HepG2 (cell line): ENCODE data around the gene GGPS1. TPM values are rescaled to one million over a fixed set of nuclear protein-coding genes. Genes with fewer than 3 reads are reported as not detected.

Source experiments
- ATAC-seq: fragments of 200-7000 bp; cut with Tn5 transposase; 3 replicates; pipeline ENCODE4 v1.9.1; 2020; ENCODE audit warnings: mild to moderate bottlenecking, moderate library complexity
- BruUV-seq: library from RNA; stranded (reverse); fragments of 400-500 nt; replicated peaks from 2 replicates; lab custom pipeline; 2021; lab: Mats Ljungman, UMichigan
- CTCF ChIA-PET: fragments of 300-600 bp; formaldehyde crosslinking; extraction: SDS; loops from one replicate; lab custom pipeline; 2021; ENCODE audit warnings: low total read pairs, inconsistent platforms, low intra/inter-chr PET ratio; lab: Yijun Ruan, JAX
- POLR2A ChIA-PET: fragments of 350-600 bp; sonication (Branson Sonifier 250); formaldehyde crosslinking; loops from one replicate; lab custom pipeline; 2020; ENCODE audit warnings: antibody characterized with exemption, inconsistent platforms; lab: Yijun Ruan, JAX
- DNase-seq: peaks from one replicate; pipeline ENCODE4 v3.0.0-alpha.2; 2015; ENCODE audit warnings: low spot score
- FAIRE-seq: peaks from 3 replicates; lab custom pipeline; 2011; peaks lifted over from hg19 to GRCh38; lab: Jason Lieb, UNC
- H2AFZ ChIP-seq: one replicate; pipeline ENCODE4 v1.6.1; 2011; ENCODE audit warnings: low read length, inconsistent platforms
- H3K27ac ChIP-seq: fragments of 300-600 bp; 3 replicates; pipeline ENCODE4 v1.8.0; 2011; ENCODE audit warnings: mixed run types, mild to moderate bottlenecking, mixed read lengths, low read length, inconsistent platforms; ENCODE audit not compliant: insufficient read depth; ENCODE audit errors: extremely low read length
- H3K27me3 ChIP-seq, 2 experiments: fragments of 200-600 bp in 1 of 2; 2 replicates in 1 of 2; 3 replicates in 1 of 2; pipeline versions ENCODE4 v1.6.0 to v1.8.0; 2011; ENCODE audit warnings: low read length in 2 of 2, mild to moderate bottlenecking in 2 of 2, moderate library complexity in 2 of 2, inconsistent platforms in 1 of 2; ENCODE audit not compliant: insufficient read depth in 2 of 2, control insufficient read depth in 1 of 2
- H3K36me3 ChIP-seq, 2 experiments: fragments of 200-600 bp in 1 of 2; replicated peaks in 1 of 2; 2 replicates in 1 of 2; 3 replicates in 1 of 2; pipeline versions ENCODE4 v1.5.1 to v1.8.0; 2011; ENCODE audit warnings: low read length in 2 of 2, inconsistent platforms in 1 of 2; ENCODE audit not compliant: insufficient read depth in 2 of 2, control insufficient read depth in 1 of 2
- H3K4me1 ChIP-seq: 2 replicates; pipeline ENCODE4 v1.5.1; 2012; ENCODE audit warnings: low read length, inconsistent platforms; ENCODE audit not compliant: insufficient read depth
- H3K4me2 ChIP-seq: 2 replicates; pipeline ENCODE4 v1.6.0; 2011; ENCODE audit warnings: low read depth, low read length, inconsistent platforms
- H3K4me3 ChIP-seq, 3 experiments: fragments of 200-600 bp in 1 of 3; sonication (generic), shearing (Covaris generic) in 1 of 3; replicated peaks in 1 of 3; 2 replicates each; pipeline ENCODE4 v1.5.1; 2011 to 2016; ENCODE audit warnings: low read length in 3 of 3, inconsistent platforms in 2 of 3, low read depth in 2 of 3, mild to moderate bottlenecking in 2 of 3, control low read depth in 1 of 3, mixed read lengths in 1 of 3; ENCODE audit not compliant: insufficient read depth in 1 of 3
- H3K79me2 ChIP-seq: one replicate; pipeline ENCODE4 v1.6.1; 2011; ENCODE audit warnings: low read length, inconsistent platforms; ENCODE audit not compliant: insufficient read depth
- H3K9ac ChIP-seq: 2 replicates; pipeline ENCODE4 v1.6.0; 2011; ENCODE audit warnings: mild to moderate bottlenecking, low read depth, low read length, inconsistent platforms; ENCODE audit not compliant: insufficient read depth
- H3K9me3 ChIP-seq: 2 replicates; pipeline ENCODE4 v1.5.1; 2012; ENCODE audit warnings: mild to moderate bottlenecking, low read length
- H4K20me1 ChIP-seq: 2 replicates; pipeline ENCODE4 v1.6.0; 2011; ENCODE audit warnings: inconsistent platforms, mild to moderate bottlenecking, low read length, moderate library complexity; ENCODE audit not compliant: insufficient read depth
- AKAP8 ChIP-seq: sonication (generic); formaldehyde crosslinking; IDR thresholded peaks from 2 replicates; pipeline ENCODE4 v1.5.1; 2020; ENCODE audit warnings: mild to moderate bottlenecking, missing genetic modification reagents
- BRD4 ChIP-seq: sonication (generic); formaldehyde crosslinking; IDR thresholded peaks from 2 replicates; pipeline ENCODE4 v1.4.0; 2020; ENCODE audit warnings: missing genetic modification reagents
- CEBPG ChIP-seq: IDR thresholded peaks from 2 replicates; pipeline ENCODE4 v1.6.1; 2016
- MAFG ChIP-seq: sonication (generic); formaldehyde crosslinking; IDR thresholded peaks from 2 replicates; pipeline ENCODE4 v1.5.1; 2020; ENCODE audit warnings: mild to moderate bottlenecking, missing genetic modification reagents
- NFATC3 ChIP-seq: sonication (generic); formaldehyde crosslinking; IDR thresholded peaks from 2 replicates; pipeline ENCODE4 v1.5.1; 2020; ENCODE audit warnings: mild to moderate bottlenecking, missing genetic modification reagents
- NFIB ChIP-seq: sonication (generic); formaldehyde crosslinking; IDR thresholded peaks from 2 replicates; pipeline ENCODE4 v1.9.0; 2021; ENCODE audit warnings: missing genetic modification reagents, mild to moderate bottlenecking, borderline replicate concordance
- ZNF792 ChIP-seq: IDR thresholded peaks from 2 replicates; pipeline ENCODE4 v1.6.1; 2016
- WGBS: methylation state at CpG from one replicate; pipeline ENCODE4 v1.1.6; 2017; ENCODE audit warnings: low lambda C conversion rate; 5-methylcytosine and 5-hydroxymethylcytosine counted together
- in situ Hi-C: cut with HindIII; loops from 2 replicates; pipeline ENCODE4 v1.10.0; 2017; ENCODE audit warnings: low pct_unique_long_range_greater_than_20kb; ENCODE audit not compliant: extremely low pct_ligation_motif_present
- intact Hi-C: fragments of 100-400 bp; cut with micrococcal nuclease; formaldehyde crosslinking; loops from one replicate; pipeline ENCODE4 v1.10.0; 2022; ENCODE audit not compliant: unreplicated experiment
- polyA plus RNA-seq, 8 experiments: library from polyadenylated mRNA; depleted of rRNA in 3 of 8; stranded (reverse) in 7 of 8; unstranded in 1 of 8; fragments of >200 nt; fragmentation: Illumina TruSeq in 4 of 8; extraction: Trizol in 4 of 8; gene quantifications; 2 replicates each; pipeline versions ENCODE4 v1.2.1 to v1.2.3, GENCODE V29; 2011 to 2016; ENCODE audit warnings: low read depth in 4 of 8, missing spikeins in 1 of 8, mixed read lengths in 1 of 8; ENCODE audit not compliant: insufficient read depth in 1 of 8
- total RNA-seq, 5 experiments: library from RNA; depleted of rRNA; stranded (reverse); fragments of >200 nt; fragmentation: Illumina TruSeq; extraction: Trizol; gene quantifications; 2 replicates each; pipeline ENCODE4 v1.2.3, GENCODE V29; 2016; ENCODE audit warnings: low read depth in 1 of 5
- TF ChIP-seq, protein P1 (sequence below): sonication (generic); formaldehyde crosslinking; IDR thresholded peaks from 2 replicates; pipeline ENCODE4 v1.5.0; 2020; ENCODE audit warnings: missing genetic modification reagents
- TF ChIP-seq, protein P2 (sequence below): sonication (generic); formaldehyde crosslinking; IDR thresholded peaks from 2 replicates; pipeline ENCODE4 v1.4.0; 2020; ENCODE audit warnings: missing genetic modification reagents

GGPS1 gene
- total and polyA plus RNA-seq, 2 of the 13 experiments (the other 11 are each of a cell fraction or from before 2014, with no cell fraction given) = 28.8 to 42.6 TPM

DNA sequence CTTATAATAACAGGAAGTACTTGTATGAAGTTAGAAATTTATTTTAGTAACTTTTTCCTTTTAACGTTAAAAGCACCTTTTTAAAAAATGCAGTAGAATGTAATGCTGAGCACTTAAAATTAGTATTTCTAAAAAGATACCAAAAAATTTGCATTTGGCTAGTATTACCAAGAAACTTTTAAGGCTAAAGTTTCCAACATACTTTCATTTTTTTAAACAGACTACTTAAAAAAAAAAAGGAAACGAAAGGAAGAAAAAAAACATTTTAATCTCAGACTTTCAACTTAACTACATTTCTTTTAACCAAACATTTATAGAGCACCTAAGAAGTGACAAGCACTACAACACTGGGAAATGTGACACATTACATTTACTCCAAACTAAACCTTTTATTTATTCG lies 3.2 kb upstream of the GGPS1 start (continued):
- TF ChIP-seq, protein P1, sequence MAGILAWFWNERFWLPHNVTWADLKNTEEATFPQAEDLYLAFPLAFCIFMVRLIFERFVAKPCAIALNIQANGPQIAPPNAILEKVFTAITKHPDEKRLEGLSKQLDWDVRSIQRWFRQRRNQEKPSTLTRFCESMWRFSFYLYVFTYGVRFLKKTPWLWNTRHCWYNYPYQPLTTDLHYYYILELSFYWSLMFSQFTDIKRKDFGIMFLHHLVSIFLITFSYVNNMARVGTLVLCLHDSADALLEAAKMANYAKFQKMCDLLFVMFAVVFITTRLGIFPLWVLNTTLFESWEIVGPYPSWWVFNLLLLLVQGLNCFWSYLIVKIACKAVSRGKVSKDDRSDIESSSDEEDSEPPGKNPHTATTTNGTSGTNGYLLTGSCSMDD (CRISPR knock-in tag) = no peak
- TF ChIP-seq BRD4 = no peak
- TF ChIP-seq ZNF792 (CRISPR knock-in tag) = no peak
- TF ChIP-seq, all 625 proteins: peak for 0

DNA sequence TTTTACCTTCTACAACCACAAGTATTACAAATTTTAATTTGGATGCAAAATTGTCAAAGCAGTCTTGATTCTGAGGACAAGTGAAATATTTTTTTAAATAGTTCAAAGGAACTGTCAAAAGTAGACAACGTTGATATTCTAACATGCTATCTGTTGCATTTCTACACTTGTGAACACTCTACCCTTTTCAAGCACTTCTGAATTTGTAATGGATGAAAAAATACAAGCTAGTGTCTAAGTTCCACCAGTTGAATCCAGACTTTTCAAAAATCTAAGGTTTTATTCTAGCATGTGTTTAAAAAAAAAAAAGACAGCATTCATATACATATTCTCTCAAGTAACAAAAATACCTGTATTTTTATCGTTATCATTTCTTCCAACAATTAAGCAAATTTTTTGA lies 2.5 kb upstream of the GGPS1 start:
- BruUV-seq = no TSS peak
- intact Hi-C loops = no loop called here
- ATAC-seq (no peak), DNase-seq (no peak)
- no peaks in the 10 kb centered on the region; a peak in 3 of 5 replicates for H3K36me3 ChIP-seq
- CTCF ChIA-PET = no interaction called here
- no peaks in the 10 kb centered on the region for H3K9me3 ChIP-seq
- TF ChIP-seq, protein P2, sequence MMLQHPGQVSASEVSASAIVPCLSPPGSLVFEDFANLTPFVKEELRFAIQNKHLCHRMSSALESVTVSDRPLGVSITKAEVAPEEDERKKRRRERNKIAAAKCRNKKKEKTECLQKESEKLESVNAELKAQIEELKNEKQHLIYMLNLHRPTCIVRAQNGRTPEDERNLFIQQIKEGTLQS (CRISPR knock-in tag) = no peak
- no peak for TF ChIP-seq NFATC3 (CRISPR knock-in tag)
- TF ChIP-seq CEBPG (CRISPR knock-in tag) = no peak
- no peak for TF ChIP-seq AKAP8 (CRISPR knock-in tag)
- TF ChIP-seq MAFG (CRISPR knock-in tag) = no peak
- no peak for TF ChIP-seq NFIB (CRISPR knock-in tag)
- TF ChIP-seq, all 625 proteins: peak for 0
- Histone ChIP-seq H3K4me1 (peaks cover 52% of the 10 kb centered on the region), H3K27me3 (no peaks in the 10 kb centered on the region; a peak in 1 of 5 replicates), H3K27ac (no peak overlapping the region), H3K9ac (peak overlapping the region; percentile 93), H3K4me2 (peak overlapping the region; percentile 82), H2AFZ (no peak overlapping the region), H3K4me3 (peak overlapping the region; percentile 78 to 92 (median 86)), H4K20me1 (peaks cover 41% of the 10 kb centered on the region), H3K79me2 (peaks cover 90% of the 10 kb centered on the region)
- WGBS = 6% methylated on average over 2 of the region's 2 CpGs
- in situ Hi-C loops = loop anchor here (10.0 kb wide), 1 partner anchor 71 kb away; no protein-coding TSS in a partner anchor
- no peak for FAIRE-seq
- POLR2A ChIA-PET = interaction anchor here (1.7 kb wide), 1 partner anchor 83 kb away, joined by 5 read pairs; no protein-coding TSS in a partner anchor
